KMS-11 (cell line): ENCODE measurements around the gene ASB6.

Source experiments
- H2AFZ ChIP-seq: fragments of 200-600 bp; sonication (generic); 2 replicates; pipeline ENCODE4 v1.6.1; 2016; ENCODE audit warnings: antibody characterized with exemption, mixed run types, low read depth
- H3K27ac ChIP-seq: fragments of 200-600 bp; sonication (generic); 2 replicates; pipeline ENCODE4 v1.6.1; 2016; ENCODE audit warnings: mild to moderate bottlenecking, mixed run types
- H3K27me3 ChIP-seq: fragments of 200-600 bp; sonication (generic); 2 replicates; pipeline ENCODE4 v1.6.1; 2017; ENCODE audit warnings: mild to moderate bottlenecking, low read depth, mixed run types, moderate library complexity; ENCODE audit not compliant: insufficient read depth
- H3K36me3 ChIP-seq: fragments of 200-600 bp; sonication (generic); 2 replicates; pipeline ENCODE4 v1.6.1; 2017; ENCODE audit warnings: mild to moderate bottlenecking, mixed run types; ENCODE audit not compliant: insufficient read depth
- H3K4me1 ChIP-seq: fragments of 200-600 bp; sonication (generic); 2 replicates; pipeline ENCODE4 v1.6.1; 2016; ENCODE audit warnings: mild to moderate bottlenecking, low read depth, mixed run types; ENCODE audit not compliant: poor library complexity, severe bottlenecking
- H3K4me2 ChIP-seq: fragments of 200-600 bp; sonication (generic); 2 replicates; pipeline ENCODE4 v1.7.0; 2016; ENCODE audit warnings: mild to moderate bottlenecking, mixed run types
- H3K4me3 ChIP-seq: fragments of 200-600 bp; sonication (generic); IDR thresholded peaks from 2 replicates; pipeline ENCODE4 v1.6.1; 2017; ENCODE audit warnings: low read depth, low read length, mixed read lengths; ENCODE audit not compliant: insufficient read depth
- H3K79me2 ChIP-seq: fragments of 200-600 bp; sonication (generic); 2 replicates; pipeline ENCODE4 v1.6.1; 2016; ENCODE audit warnings: low read depth, mixed run types; ENCODE audit not compliant: insufficient read depth
- H3K9ac ChIP-seq: fragments of 200-600 bp; sonication (generic); 2 replicates; pipeline ENCODE4 v1.6.1; 2016; ENCODE audit warnings: mild to moderate bottlenecking, mixed run types
- H4K20me1 ChIP-seq: fragments of 200-600 bp; sonication (generic); 2 replicates; pipeline ENCODE4 v1.6.1; 2016; ENCODE audit warnings: mild to moderate bottlenecking, mixed run types; ENCODE audit not compliant: insufficient read depth
- TF ChIP-seq, protein P1 (sequence below): fragments of 200-600 bp; sonication (generic); conservative IDR thresholded peaks from 2 replicates; pipeline ENCODE4 v1.6.1; 2017; ENCODE audit warnings: low read depth, mild to moderate bottlenecking, antibody characterized with exemption, low read length, moderate library complexity, mixed read lengths

The ASB6 gene

DNA sequence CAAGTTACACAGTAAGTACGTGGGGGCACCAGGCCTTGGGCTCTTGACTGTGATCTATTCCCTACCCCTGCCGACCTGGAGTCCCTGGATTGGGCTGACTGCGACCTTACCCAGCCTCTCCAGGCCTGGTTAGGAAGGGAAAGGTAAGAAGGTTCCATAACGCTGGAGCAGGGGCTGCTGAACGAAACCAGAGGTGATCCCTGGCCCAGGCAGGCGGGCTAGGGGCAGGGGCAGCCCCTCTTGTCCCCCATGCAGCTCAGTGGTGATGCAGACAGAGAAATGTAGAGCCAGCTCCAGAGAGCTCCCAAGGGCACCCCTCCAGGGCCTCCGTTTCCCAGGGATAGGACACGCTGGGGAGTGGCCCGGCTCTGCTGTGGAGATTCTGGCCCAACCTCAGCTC, 37.6 kb upstream of the ASB6 start:
- Histone ChIP-seq H3K9ac (no peak overlapping the region), H3K27ac (no peak overlapping the region), H3K4me2 (no peak overlapping the region), H3K36me3 (no peaks in the 10 kb centered on the region), H3K4me1 (no peaks in the 10 kb centered on the region), H3K79me2 (no peaks in the 10 kb centered on the region), H2AFZ (no peak overlapping the region), H3K4me3 (no peak overlapping the region), H4K20me1 (no peaks in the 10 kb centered on the region), H3K27me3 (peaks cover 89% of the 10 kb centered on the region)
- TF ChIP-seq, protein P1, sequence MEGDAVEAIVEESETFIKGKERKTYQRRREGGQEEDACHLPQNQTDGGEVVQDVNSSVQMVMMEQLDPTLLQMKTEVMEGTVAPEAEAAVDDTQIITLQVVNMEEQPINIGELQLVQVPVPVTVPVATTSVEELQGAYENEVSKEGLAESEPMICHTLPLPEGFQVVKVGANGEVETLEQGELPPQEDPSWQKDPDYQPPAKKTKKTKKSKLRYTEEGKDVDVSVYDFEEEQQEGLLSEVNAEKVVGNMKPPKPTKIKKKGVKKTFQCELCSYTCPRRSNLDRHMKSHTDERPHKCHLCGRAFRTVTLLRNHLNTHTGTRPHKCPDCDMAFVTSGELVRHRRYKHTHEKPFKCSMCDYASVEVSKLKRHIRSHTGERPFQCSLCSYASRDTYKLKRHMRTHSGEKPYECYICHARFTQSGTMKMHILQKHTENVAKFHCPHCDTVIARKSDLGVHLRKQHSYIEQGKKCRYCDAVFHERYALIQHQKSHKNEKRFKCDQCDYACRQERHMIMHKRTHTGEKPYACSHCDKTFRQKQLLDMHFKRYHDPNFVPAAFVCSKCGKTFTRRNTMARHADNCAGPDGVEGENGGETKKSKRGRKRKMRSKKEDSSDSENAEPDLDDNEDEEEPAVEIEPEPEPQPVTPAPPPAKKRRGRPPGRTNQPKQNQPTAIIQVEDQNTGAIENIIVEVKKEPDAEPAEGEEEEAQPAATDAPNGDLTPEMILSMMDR, result no peak

DNA sequence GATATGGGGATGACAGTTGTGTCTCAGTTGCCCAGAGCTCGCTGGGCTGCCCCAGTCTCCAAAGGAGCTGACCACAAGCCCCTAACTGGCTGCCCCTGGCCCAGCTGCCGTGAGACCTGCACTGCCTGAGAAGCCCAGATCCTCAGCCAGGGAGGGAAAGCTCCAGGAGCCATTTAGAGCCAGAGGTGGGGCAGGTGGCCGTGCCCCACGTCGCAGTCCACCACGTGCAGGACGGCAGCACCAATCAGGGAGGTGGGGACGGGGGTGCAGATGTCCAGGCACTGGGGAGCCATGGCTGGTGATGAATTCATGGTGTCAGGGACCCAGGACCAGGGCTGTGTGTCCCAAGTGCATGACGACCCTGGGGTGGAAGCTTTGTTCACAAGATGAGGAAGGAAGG, 36.9 kb upstream of the ASB6 start:
- H3K79me2 ChIP-seq, result no peaks in the 10 kb centered on the region
- TF ChIP-seq, protein P1, result no peak
- no peak overlapping the region for H3K4me2 ChIP-seq
- H3K27me3 ChIP-seq, result peaks cover 94% of the 10 kb centered on the region
- H3K4me3 ChIP-seq, result no peak overlapping the region
- H3K36me3 ChIP-seq, result no peaks in the 10 kb centered on the region
- no peak overlapping the region for H3K9ac ChIP-seq
- no peaks in the 10 kb centered on the region for H4K20me1 ChIP-seq
- no peak overlapping the region for H3K27ac ChIP-seq
- H2AFZ ChIP-seq, result no peak overlapping the region
- H3K4me1 ChIP-seq, result no peaks in the 10 kb centered on the region

DNA sequence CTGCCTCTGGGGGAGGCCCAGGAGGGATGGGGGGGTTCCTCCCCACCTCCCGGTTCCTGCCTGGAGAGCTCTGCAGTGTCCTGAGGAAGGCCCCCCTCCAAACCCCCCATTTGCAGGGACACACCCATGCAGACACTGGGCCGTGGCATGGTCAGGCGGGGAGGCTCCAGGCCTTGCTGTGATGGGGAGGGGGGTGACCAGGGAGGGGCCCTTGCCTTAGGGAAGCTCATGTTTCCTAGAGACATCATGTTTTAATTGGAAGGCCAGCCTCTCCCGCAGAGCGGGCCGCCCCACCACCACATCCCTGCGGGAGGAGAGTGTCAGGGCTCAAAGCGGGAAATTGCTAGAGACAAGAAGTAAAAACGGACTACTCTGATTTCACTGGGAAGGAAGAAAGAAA, 35.5 kb upstream of the ASB6 start:
- H3K36me3 ChIP-seq, result no peaks in the 10 kb centered on the region
- no peaks in the 10 kb centered on the region for H3K4me1 ChIP-seq
- H3K27me3 ChIP-seq, result peaks cover 96% of the 10 kb centered on the region
- TF ChIP-seq, protein P1, result no peak
- H4K20me1 ChIP-seq, result no peaks in the 10 kb centered on the region
- H2AFZ ChIP-seq, result no peak overlapping the region
- no peaks in the 10 kb centered on the region for H3K79me2 ChIP-seq
- no peak overlapping the region for H3K27ac ChIP-seq
- no peak overlapping the region for H3K9ac ChIP-seq
- no peak overlapping the region for H3K4me2 ChIP-seq
- no peak overlapping the region for H3K4me3 ChIP-seq

DNA sequence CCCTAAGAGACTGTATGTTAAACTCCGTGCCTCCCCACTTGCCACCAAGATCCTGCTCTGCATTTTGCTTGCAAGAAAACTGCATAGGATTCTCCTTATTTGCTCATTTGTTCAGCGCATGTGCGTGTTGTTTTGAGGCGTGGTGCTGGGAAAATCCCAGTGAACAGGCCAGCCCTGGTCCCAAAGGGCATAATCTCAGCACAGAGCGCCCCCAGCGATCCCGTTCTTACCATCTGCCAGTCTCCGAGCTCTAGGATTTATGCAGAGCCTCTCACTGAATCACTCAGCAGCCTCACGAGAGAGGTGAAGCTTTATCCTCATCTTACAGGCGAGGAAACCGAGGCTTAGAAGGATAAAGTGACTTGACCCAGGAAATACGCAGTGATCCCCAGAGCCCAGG, 35.0 kb upstream of the ASB6 start:
- Histone ChIP-seq H3K36me3 (no peaks in the 10 kb centered on the region), H3K79me2 (no peaks in the 10 kb centered on the region), H3K27ac (no peak overlapping the region), H4K20me1 (no peaks in the 10 kb centered on the region), H3K27me3 (peaks cover 96% of the 10 kb centered on the region), H3K9ac (no peak overlapping the region), H3K4me2 (no peak overlapping the region), H3K4me3 (no peak overlapping the region), H3K4me1 (no peaks in the 10 kb centered on the region), H2AFZ (no peak overlapping the region)
- TF ChIP-seq, protein P1, result no peak
